22Rv1 (cell line): Measurements from ENCODE around the gene ZNF785.
"Not testable (repeated sequence)": the region's sequence is repeated elsewhere in the genome, so short reads cannot be mapped to it uniquely, and the experiment has no call there.

ENCODE experiments used
- H3K27ac ChIP-seq: fragments of 450-650 bp; 2 replicates; pipeline ENCODE4 v1.5.1; 2017
- CTCF ChIP-seq: fragments of 450-650 bp; IDR thresholded peaks from 2 replicates; pipeline ENCODE4 v1.5.1; 2017; ENCODE audit warnings: mild to moderate bottlenecking
- ZFX ChIP-seq: fragments of 450-650 bp; IDR thresholded peaks from 2 replicates; pipeline ENCODE4 v1.6.1; 2017; ENCODE audit warnings: antibody characterized with exemption, borderline replicate concordance

The ZNF785 gene

GRCh38 chr16:30546115-30546514 lies 39.4 kb downstream of the ZNF785 start:
- H3K27ac ChIP-seq = no peak overlapping the region
- TF ChIP-seq CTCF (no peak), ZFX (no peak)

GRCh38 chr16:30543067-30543466 lies 42.4 kb downstream of the ZNF785 start:
- no peak for TF ChIP-seq CTCF
- no peak for TF ChIP-seq ZFX
- no peak overlapping the region for H3K27ac ChIP-seq

GRCh38 chr16:30541502-30542329 lies 43.8 kb downstream of the ZNF785 start:
- H3K27ac ChIP-seq = no peak overlapping the region
- TF ChIP-seq ZFX (no peak), CTCF (no peak)

GRCh38 chr16:30540916-30541464 lies 44.5 kb downstream of the ZNF785 start:
- H3K27ac ChIP-seq = not testable (repeated sequence)

GRCh38 chr16:30539986-30540526 lies 45.4 kb downstream of the ZNF785 start:
- not testable (repeated sequence) for H3K27ac ChIP-seq

GRCh38 chr16:30539000-30539964 lies 46.2 kb downstream of the ZNF785 start:
- no peak overlapping the region for H3K27ac ChIP-seq
- no peak for TF ChIP-seq ZFX
- TF ChIP-seq CTCF = no peak

GRCh38 chr16:30536391-30537024 lies 49.0 kb downstream of the ZNF785 start:
- peak overlapping the region; percentile 98 for H3K27ac ChIP-seq

- peak overlapping the region; percentile 98 for H3K27ac ChIP-seq
- TF ChIP-seq ZFX = no peak
- TF ChIP-seq CTCF = peak; percentile 79
Observed at GRCh38 chr16:30535777-30536190, 49.7 kb downstream of the ZNF785 start.
